NCI-H460 (cell line): ENCODE results near the gene TRMT2A. TPM values are rescaled to one million over a fixed set of nuclear protein-coding genes. Genes with fewer than 3 reads are reported as not detected.
"Not testable (repeated sequence)": the region's sequence is repeated elsewhere in the genome, so short reads cannot be mapped to it uniquely, and the experiment has no call there.

ENCODE experiments used
- DNase-seq: peaks from one replicate; pipeline ENCODE4 v3.0.0-alpha.2; 2016; ENCODE audit warnings: low read depth; ENCODE audit errors: extremely low read depth
- total RNA-seq: library from RNA; depleted of rRNA; stranded (reverse); fragments of >200 nt; shearing (Covaris generic); gene quantifications from 2 replicates; pipeline ENCODE4 v1.2.3, GENCODE V29; 2014

Gene TRMT2A
- total RNA-seq, 1 experiment from 2014 or later: 23.8 TPM

DNA sequence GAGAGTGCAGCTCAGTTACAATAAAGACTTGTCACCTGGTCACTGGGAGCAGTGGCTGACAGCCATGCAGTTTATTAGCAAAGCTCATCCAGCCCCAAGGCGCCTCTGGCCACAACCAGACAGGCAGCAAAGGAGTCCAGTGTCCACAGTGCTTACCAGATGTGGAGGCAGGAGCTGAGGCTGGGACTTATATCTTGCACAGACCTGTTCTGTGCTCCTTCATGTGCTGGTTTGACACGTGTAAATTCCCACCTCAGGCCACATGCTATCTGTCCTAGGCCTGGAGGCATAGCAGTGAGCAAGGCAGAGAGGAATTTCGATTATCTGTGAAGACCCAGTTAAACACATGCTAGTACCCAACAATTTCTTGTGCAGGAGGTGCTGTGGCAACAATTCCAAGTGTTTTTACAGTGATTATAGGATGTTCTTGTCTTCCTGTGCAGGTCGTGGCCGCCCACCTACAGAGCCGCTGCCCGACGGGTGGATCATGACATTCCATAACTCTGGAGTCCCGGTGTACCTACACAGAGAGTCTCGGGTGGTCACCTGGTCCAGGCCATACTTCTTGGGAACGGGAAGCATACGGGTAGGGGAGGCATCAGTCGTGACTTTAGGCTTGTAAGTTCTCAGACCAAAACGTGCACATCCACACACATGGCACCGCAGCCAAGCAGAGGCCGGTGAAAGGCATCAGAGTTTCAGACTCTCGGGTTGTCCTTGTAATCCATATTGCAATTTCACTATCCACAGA, 27.6 kb downstream of the TRMT2A start:
- DNase-seq: no peak

DNA sequence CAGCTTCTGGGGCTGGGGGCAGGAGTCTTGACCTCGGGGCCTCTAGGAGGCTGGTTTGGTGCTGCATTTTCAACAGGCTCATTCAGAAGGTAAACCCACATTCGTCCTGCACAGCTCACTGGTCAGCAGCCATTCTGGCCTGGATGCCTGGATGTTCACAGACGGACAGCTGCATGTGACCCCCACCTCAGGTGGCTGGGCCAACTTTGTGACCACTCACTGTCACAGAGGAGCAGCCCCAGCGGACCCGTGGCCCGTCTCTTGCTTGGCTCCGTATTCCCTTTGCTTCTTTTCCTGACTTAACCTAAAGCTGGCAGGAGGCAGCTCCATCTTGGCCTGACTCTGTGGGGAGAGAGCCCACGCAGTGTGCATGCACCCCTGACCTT, 28.8 kb downstream of the TRMT2A start:
- no peak for DNase-seq

DNA sequence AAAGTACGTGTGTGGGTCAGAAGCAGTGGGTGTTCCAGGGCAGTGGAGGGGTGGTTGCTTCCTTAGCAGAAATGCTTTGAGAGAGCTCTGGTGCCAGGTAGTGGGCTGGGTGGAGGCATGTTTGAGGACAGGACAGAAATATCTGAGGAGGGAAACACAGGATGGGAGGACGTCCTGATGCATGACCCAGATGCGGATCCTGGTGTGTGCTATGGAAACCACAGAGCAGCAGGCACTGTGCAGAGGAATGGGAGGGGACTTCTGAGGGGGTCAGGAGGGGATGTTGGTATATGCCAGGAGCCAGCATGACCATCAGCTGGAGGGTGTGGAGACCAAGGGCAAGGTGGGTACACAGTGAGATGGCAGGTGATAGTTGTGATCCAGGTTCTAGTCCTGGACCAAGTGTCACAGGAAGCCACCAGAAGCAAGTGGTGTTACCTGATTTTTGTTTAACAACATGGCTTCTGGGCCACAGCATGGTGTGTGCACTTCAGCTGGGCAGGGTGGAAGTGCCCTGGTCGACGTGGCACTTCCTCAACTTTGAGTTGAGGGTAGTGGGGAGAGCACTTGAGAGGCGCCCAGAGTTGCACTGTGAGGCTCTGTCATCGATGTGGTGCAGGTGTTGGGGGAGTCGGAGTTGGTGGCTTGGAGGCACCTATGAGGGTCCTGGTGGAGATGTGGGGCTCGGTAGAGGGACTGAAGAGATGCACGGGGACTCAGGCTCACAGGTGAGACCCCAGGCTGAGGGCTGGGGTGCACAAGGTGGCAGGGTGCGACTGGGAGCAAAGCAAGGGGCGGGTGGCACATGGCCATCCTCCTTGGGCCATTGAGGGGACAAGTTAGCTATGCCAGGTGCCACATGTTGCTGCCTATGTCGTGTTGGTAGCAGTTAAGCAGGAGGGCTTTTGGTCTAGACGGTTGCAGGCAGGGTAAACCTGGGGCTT, 29.4 kb downstream of the TRMT2A start:
- no peak for DNase-seq

DNA sequence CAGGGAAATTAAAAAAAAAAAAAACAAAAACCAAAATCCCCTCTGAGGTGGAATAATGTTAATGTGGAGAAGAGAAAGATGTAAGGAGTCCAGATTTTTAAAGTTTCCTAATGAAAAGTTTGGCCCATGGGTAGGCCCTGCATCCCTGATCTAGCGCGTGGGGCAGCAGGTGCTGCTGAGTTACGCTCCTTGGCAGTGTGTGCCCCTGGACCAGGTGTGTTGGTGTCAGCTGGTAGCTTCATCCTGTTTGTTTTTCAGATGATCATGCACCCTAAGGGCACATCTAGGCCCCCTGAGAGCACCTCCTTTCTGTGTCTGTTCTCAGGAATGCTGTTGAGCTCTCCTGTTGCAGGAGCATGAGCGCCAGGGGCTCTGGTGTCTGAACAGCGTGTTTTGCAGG, 30.3 kb downstream of the TRMT2A start:
- DNase-seq: no peak

DNA sequence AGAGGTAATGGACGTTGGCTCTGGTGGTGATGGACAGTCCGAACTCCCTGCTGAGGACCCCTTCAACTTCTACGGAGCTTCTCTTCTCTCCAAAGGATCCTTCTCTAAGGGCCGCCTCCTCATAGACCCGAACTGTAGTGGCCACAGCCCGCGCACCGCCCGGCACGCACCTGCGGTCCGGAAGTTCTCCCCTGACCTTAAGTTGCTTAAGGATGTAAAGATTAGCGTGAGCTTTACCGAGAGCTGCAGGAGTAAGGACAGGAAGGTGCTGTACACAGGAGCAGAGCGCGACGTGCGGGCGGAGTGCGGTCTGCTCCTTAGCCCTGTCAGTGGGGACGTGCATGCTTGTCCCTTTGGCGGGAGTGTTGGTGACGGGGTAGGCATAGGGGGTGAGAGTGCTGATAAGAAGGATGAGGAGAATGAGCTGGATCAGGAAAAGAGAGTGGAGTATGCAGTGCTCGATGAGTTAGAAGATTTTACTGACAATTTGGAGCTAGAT, 30.9 kb downstream of the TRMT2A start:
- no peak for DNase-seq

GRCh38 chr22:20085651-20086050, 31.4 kb downstream of the TRMT2A start:
- no peak for DNase-seq

DNA sequence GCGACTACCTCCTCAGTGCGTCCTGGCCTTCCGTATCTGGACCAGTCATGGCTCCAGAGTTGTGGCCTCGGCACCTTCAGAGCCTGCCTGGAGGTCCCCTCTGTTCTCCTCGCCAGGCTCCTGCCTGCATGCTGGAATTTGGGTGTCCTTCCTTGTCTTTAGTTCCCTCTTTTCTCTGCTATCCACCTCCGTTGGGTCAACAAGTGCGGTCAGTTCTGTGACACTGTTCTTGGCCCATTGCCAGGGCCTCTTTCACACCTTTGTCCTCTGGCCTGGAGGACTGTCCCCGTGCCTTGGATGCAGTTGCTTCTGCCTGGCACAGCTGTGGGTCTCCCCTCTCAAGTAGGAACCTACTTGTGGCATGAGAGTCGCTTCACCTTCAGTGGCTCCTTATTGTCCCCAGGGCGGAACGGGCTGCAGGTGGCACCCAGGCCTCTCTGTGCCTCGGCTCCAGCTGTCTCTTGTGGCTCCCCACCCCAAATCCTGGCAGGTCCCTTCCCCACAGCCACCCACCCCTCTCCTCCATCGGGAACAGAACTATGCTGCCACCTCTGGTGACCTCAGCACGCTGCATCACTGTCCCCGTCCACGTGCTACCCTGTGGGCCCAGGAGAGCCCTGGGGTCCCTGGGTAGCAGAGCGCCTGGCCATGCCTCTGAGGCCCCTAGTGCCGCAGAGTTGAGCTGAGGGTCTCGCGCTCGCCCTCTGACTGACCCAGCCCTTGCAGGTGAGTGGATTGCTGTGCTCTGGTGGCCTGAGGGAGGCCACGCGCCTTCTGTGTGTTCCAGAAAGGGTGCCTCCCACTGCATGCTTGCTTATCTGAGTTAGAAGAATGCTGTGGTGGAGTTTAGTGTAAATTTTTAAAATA, 32.2 kb downstream of the TRMT2A start:
- DNase-seq: no peak

DNA sequence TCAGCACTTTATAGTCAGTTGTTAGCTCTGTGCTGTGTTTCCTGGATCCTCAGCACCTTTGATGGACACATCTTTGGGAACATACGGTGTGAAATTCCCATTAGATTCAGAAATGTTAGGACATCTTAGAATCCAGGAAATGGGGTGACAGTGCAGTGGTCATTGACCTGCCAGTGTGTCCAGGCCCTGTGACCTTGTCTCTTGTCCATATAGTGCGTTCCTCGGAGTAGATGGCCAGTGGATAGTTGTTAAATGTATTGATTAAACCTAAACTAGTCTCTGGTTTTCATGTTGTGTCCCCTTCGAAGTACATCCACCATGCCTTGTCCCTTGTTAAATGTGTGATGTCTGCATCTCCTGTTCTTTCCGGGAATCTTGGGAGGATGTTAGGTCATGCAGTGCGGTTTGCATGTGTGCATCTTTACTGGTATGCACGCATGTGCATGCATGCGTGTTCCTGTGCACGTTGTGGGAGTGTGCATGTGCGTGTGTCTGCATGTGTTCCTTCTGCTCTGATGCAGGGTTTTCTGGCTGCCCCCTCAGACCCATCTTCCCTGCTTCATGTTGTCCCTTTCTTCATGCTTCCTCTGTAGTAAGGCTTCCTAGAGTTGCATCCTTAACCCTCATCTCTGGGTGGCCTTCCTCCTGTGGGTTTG, 33.0 kb downstream of the TRMT2A start:
- no peak for DNase-seq

GRCh38 chr22:20083157-20083890, 33.7 kb downstream of the TRMT2A start:
- DNase-seq: no peak

GRCh38 chr22:20080776-20081654, 36.0 kb downstream of the TRMT2A start:
- no peak for DNase-seq

DNA sequence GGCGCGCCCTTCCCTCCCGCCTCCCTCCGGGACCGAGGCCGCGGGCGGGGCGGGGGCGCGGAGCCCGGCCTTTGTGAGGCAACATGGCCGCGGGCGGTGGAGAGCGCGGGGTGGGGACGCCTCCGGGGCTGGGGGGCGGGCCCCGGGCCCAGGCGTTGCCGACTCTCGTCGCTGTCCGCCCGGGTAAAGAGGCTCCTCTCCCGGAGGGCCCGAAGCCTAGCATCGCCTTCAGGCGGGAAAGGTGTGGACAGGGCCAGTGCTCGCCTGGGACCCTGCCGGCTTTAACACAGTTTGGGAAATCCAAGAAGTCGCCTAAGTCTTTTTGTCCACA, 36.6 kb downstream of the TRMT2A start:
- DNase-seq: peak; percentile 36

GRCh38 chr22:20079745-20080444, 37.1 kb downstream of the TRMT2A start, which contains the start of gene DGCR8:
TSS of gene DGCR8 (plus strand) at chr22:20080241. CDS start at chr22:20085964, 5,723 bp downstream.
- DNase-seq: peak; percentile 88

GRCh38 chr22:20076627-20077172, 40.3 kb downstream of the TRMT2A start:
- DNase-seq: no peak

DNA sequence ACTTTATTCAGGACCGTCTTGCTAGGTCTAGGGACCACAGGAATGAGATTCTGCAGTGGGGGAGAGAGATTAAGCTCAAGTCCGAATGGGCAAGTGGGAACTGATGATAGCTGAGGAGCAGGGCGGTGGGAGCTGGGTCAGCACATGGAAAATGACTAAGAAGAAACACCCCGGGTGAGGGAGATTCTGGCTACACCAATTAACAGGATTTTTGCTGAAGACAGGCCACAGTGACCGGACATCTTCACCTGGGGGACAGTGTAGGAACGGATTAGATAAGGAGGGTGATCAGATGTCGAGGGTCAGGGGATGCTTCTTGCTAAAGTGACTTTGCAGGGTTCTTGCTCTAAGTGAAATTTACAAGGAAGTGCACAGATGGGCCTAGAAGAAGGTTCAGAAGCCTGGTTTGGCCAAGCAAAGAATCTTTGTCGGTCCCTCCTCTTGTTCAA, 45.5 kb downstream of the TRMT2A start:
- no peak for DNase-seq

GRCh38 chr22:20069331-20070042, 47.5 kb downstream of the TRMT2A start:
- no peak for DNase-seq

GRCh38 chr22:20068640-20069039, 48.4 kb downstream of the TRMT2A start:
- no peak for DNase-seq

DNA sequence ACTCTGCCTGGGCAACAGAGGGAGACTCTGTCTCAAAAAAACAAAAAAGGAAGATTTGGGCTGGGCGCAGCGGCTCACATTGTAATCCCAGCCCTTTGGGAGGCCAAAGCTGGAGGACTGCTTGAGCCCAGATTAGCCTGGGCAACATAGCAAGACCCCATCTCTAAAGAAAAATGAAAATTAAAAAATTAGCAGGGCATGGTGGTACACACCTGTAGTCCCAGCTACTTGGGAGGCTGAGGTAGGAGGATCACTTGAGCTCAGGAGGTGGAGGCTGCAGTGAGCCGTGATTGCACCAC, 49.7 kb downstream of the TRMT2A start:
- DNase-seq: not testable (repeated sequence)
